Hematopoietic multipotent progenitor cell treated with erythropoietin and hydrocortisone succinate and interleukin-3 and kit ligand, for 17 days (in vitro differentiated cells): ENCODE data around the gene ATP6V1G2.
"Not testable (repeated sequence)": the region's sequence is repeated elsewhere in the genome, so short reads cannot be mapped to it uniquely, and the experiment has no call there.

Source experiments
- DNase-seq: peaks from one replicate; pipeline ENCODE4 v3.0.0-alpha.2; 2015; ENCODE audit warnings: low spot score

Gene ATP6V1G2

GRCh38 chr6:31575952-31576685 is 29.7 kb upstream of the ATP6V1G2 start:
- no peak for DNase-seq

GRCh38 chr6:31575335-31575901 is 29.0 kb upstream of the ATP6V1G2 start, which contains the start of gene TNF:
Gene TNF, plus strand, starts transcription at chr6:31575565. Its CDS starts 177 bp downstream, at chr6:31575742.
- DNase-seq, result no peak

GRCh38 chr6:31574106-31575061 is 28.0 kb upstream of the ATP6V1G2 start:
- no peak for DNase-seq

GRCh38 chr6:31573239-31574105 is 27.1 kb upstream of the ATP6V1G2 start:
- no peak for DNase-seq

GRCh38 chr6:31572041-31572911 is 25.9 kb upstream of the ATP6V1G2 start, which contains the start of gene LTA:
Gene LTA, plus strand, starts transcription at chr6:31572289. Its CDS starts 454 bp downstream, at chr6:31572743.
- no peak for DNase-seq

- DNase-seq, result no peak
Measured at GRCh38 chr6:31569861-31570536, 23.6 kb upstream of the ATP6V1G2 start.

- DNase-seq, result no peak
Measured at GRCh38 chr6:31568537-31568961, 22.1 kb upstream of the ATP6V1G2 start.

- DNase-seq, result no peak
Measured at GRCh38 chr6:31567531-31568370, 21.3 kb upstream of the ATP6V1G2 start.

GRCh38 chr6:31560697-31561058 is 14.3 kb upstream of the ATP6V1G2 start:
- no peak for DNase-seq

- DNase-seq, result no peak
Measured at GRCh38 chr6:31559958-31560696, 13.7 kb upstream of the ATP6V1G2 start.

- no peak for DNase-seq
Measured at GRCh38 chr6:31559606-31559957, 13.2 kb upstream of the ATP6V1G2 start.

- no peak for DNase-seq
Measured at GRCh38 chr6:31558631-31559500, 12.5 kb upstream of the ATP6V1G2 start.

- no peak for DNase-seq
Measured at GRCh38 chr6:31558318-31558625, 11.9 kb upstream of the ATP6V1G2 start.

GRCh38 chr6:31557443-31558317 is 11.3 kb upstream of the ATP6V1G2 start:
- no peak for DNase-seq

- DNase-seq, result no peak
Measured at GRCh38 chr6:31556307-31556706, 9.9 kb upstream of the ATP6V1G2 start.

- not testable (repeated sequence) for DNase-seq
Measured at GRCh38 chr6:31551371-31551770, 5.0 kb upstream of the ATP6V1G2 start.

GRCh38 chr6:31548544-31548873 is 2.1 kb upstream of the ATP6V1G2 start:
- DNase-seq, result no peak
